DMS 273 (cell line): ENCODE data around the gene ARHGAP24.
"Not testable (repeated sequence)": the region's sequence is repeated elsewhere in the genome, so short reads cannot be mapped to it uniquely, and the experiment has no call there.

Experiments used
- DNase-seq: peaks from one replicate; lab custom pipeline; 2025; ENCODE audit not compliant: unreplicated experiment; lab: John Stamatoyannopoulos, UW

Gene ARHGAP24

GRCh38 chr4:85946821-85947220 lies 471.9 kb downstream of the ARHGAP24 start:
- peak; percentile 0 for DNase-seq

GRCh38 chr4:85951099-85951498 lies 476.1 kb downstream of the ARHGAP24 start:
- no peak for DNase-seq

- DNase-seq, result no peak
These were observed 477.6 kb downstream of the ARHGAP24 start for GRCh38 chr4:85952528-85952927.

GRCh38 chr4:85952972-85953650 lies 478.2 kb downstream of the ARHGAP24 start:
- DNase-seq, result no peak

- DNase-seq, result no peak
These were observed 478.7 kb downstream of the ARHGAP24 start for GRCh38 chr4:85953651-85954018.

- no peak for DNase-seq
These were observed 480.8 kb downstream of the ARHGAP24 start for GRCh38 chr4:85955620-85956292.

GRCh38 chr4:85956293-85956945 lies 481.5 kb downstream of the ARHGAP24 start:
- DNase-seq, result no peak

GRCh38 chr4:85961887-85962286 lies 486.9 kb downstream of the ARHGAP24 start:
- DNase-seq, result no peak

GRCh38 chr4:85963231-85963630 lies 488.3 kb downstream of the ARHGAP24 start:
- no peak for DNase-seq

GRCh38 chr4:85964298-85964697 lies 489.3 kb downstream of the ARHGAP24 start:
- no peak for DNase-seq

GRCh38 chr4:85965017-85965416 lies 490.1 kb downstream of the ARHGAP24 start:
- not testable (repeated sequence) for DNase-seq

GRCh38 chr4:85965529-85965928 lies 490.6 kb downstream of the ARHGAP24 start:
- DNase-seq, result no peak

GRCh38 chr4:85966373-85966772 lies 491.4 kb downstream of the ARHGAP24 start:
- DNase-seq, result no peak

GRCh38 chr4:85967872-85968271 lies 492.9 kb downstream of the ARHGAP24 start:
- DNase-seq, result no peak

- peak; percentile 63 for DNase-seq
These were observed 494.2 kb downstream of the ARHGAP24 start for GRCh38 chr4:85968945-85969819.

- DNase-seq, result no peak
These were observed 495.6 kb downstream of the ARHGAP24 start for GRCh38 chr4:85970535-85970934.

GRCh38 chr4:85979276-85979675 lies 504.3 kb downstream of the ARHGAP24 start:
- no peak for DNase-seq

- no peak for DNase-seq
These were observed 511.3 kb downstream of the ARHGAP24 start for GRCh38 chr4:85986266-85986665.

GRCh38 chr4:85993641-85994040 lies 518.7 kb downstream of the ARHGAP24 start:
- DNase-seq, result no peak

- DNase-seq, result no peak
These were observed 519.6 kb downstream of the ARHGAP24 start for GRCh38 chr4:85994576-85994975.

- no peak for DNase-seq
These were observed 520.4 kb downstream of the ARHGAP24 start for GRCh38 chr4:85995361-85995760.
